IMR-90 (cell line): ENCODE measurements around the gene FGF21. TPM values are rescaled to one million over a fixed set of nuclear protein-coding genes. Genes with fewer than 3 reads are reported as not detected.

ENCODE experiments used
- ATAC-seq: fragments of 200-7000 bp; cut with Tn5 transposase; 2 replicates; pipeline ENCODE4 v1.9.1; 2020; ENCODE audit warnings: low read depth, mild to moderate bottlenecking, moderate library complexity
- BruUV-seq: library from RNA; stranded (reverse); fragments of 400-500 nt; replicated peaks from 2 replicates; lab custom pipeline; 2021; lab: Mats Ljungman, UMichigan
- CTCF ChIA-PET: fragments of 300-600 bp; formaldehyde crosslinking; extraction: SDS; loops from one replicate; lab custom pipeline; 2021; ENCODE audit warnings: antibody characterized with exemption; lab: Yijun Ruan, JAX
- POLR2A ChIA-PET: fragments of 300-600 bp; sonication (Branson Sonifier 250); formaldehyde crosslinking; loops from one replicate; lab custom pipeline; 2022; ENCODE audit warnings: antibody characterized with exemption; ENCODE audit not compliant: unreplicated experiment; lab: Charles Lee
- DNase-seq: peaks from one replicate; pipeline ENCODE4 v3.0.0; 2013
- H2AFZ ChIP-seq: replicated peaks from 2 replicates; pipeline ENCODE3; 2013; ENCODE audit warnings: low read length, mild to moderate bottlenecking; ENCODE audit not compliant: poor library complexity
- H2AK5ac ChIP-seq: 2 replicates; pipeline ENCODE4 v1.6.1; 2013; ENCODE audit warnings: low read depth, low read length, inconsistent platforms
- H2AK9ac ChIP-seq: replicated peaks from 2 replicates; pipeline ENCODE3; 2013; ENCODE audit warnings: mild to moderate bottlenecking, low read depth, low read length, moderate library complexity; ENCODE audit not compliant: poor library complexity
- H2BK120ac ChIP-seq: 2 replicates; pipeline ENCODE4 v1.6.1; 2013; ENCODE audit warnings: low read depth, low read length, inconsistent platforms
- H2BK15ac ChIP-seq: 3 replicates; pipeline ENCODE4 v1.6.1; 2013; ENCODE audit warnings: low read depth, low read length, inconsistent platforms
- H2BK20ac ChIP-seq: 2 replicates; pipeline ENCODE4 v1.6.1; 2013; ENCODE audit warnings: low read depth, mild to moderate bottlenecking, inconsistent platforms, low read length, moderate library complexity
- H2BK5ac ChIP-seq: 2 replicates; pipeline ENCODE4 v1.6.1; 2013; ENCODE audit warnings: mild to moderate bottlenecking, low read depth, low read length, inconsistent platforms; ENCODE audit not compliant: poor library complexity, severe bottlenecking
- H3K14ac ChIP-seq: replicated peaks from 2 replicates; pipeline ENCODE4 v1.6.1; 2013; ENCODE audit warnings: low read depth, low read length, inconsistent platforms
- H3K18ac ChIP-seq: 2 replicates; pipeline ENCODE4 v1.6.1; 2013; ENCODE audit warnings: low read depth, low read length, control low read depth
- H3K23ac ChIP-seq: 2 replicates; pipeline ENCODE4 v1.6.1; 2013; ENCODE audit warnings: low read depth, low read length, inconsistent platforms
- H3K27ac ChIP-seq: 2 replicates; pipeline ENCODE4 v1.5.1; 2013; ENCODE audit warnings: mild to moderate bottlenecking, control low read depth, low read length; ENCODE audit not compliant: insufficient read depth
- H3K27me3 ChIP-seq: 2 replicates; pipeline ENCODE4 v1.6.1; 2013; ENCODE audit warnings: low read length; ENCODE audit not compliant: control insufficient read depth, insufficient read depth
- H3K36me3 ChIP-seq: 2 replicates; pipeline ENCODE4 v1.6.1; 2013; ENCODE audit warnings: low read length, mixed read lengths; ENCODE audit not compliant: control insufficient read depth, insufficient read depth
- H3K4ac ChIP-seq: 2 replicates; pipeline ENCODE4 v1.6.1; 2013; ENCODE audit warnings: low read depth, low read length, inconsistent platforms
- H3K4me1 ChIP-seq: 2 replicates; pipeline ENCODE4 v1.6.1; 2013; ENCODE audit warnings: low read length, mixed read lengths; ENCODE audit not compliant: control insufficient read depth, insufficient read depth
- H3K4me2 ChIP-seq: 2 replicates; pipeline ENCODE4 v1.6.1; 2013; ENCODE audit warnings: low read depth, mild to moderate bottlenecking, control low read depth, low read length, moderate library complexity
- H3K4me3 ChIP-seq: 2 replicates; pipeline ENCODE4 v1.5.1; 2013; ENCODE audit warnings: low read depth, mild to moderate bottlenecking, control low read depth, low read length, moderate library complexity; ENCODE audit not compliant: insufficient read depth
- H3K56ac ChIP-seq: 2 replicates; pipeline ENCODE4 v1.6.1; 2013; ENCODE audit warnings: low read length, inconsistent platforms; ENCODE audit not compliant: insufficient read depth; ENCODE audit errors: extremely low read depth
- H3K79me1 ChIP-seq, 2 experiments: 2 replicates each; pipeline ENCODE4 v1.6.1; 2013; ENCODE audit warnings: low read length in 2 of 2, inconsistent platforms in 1 of 2, low read depth in 1 of 2
- H3K9ac ChIP-seq: 2 replicates; pipeline ENCODE4 v1.6.1; 2013; ENCODE audit warnings: low read depth, low read length, control low read depth
- H3K9me1 ChIP-seq: 2 replicates; pipeline ENCODE4 v1.6.1; 2013; ENCODE audit warnings: low read length, inconsistent platforms; ENCODE audit not compliant: insufficient read depth
- H3K9me3 ChIP-seq: 2 replicates; pipeline ENCODE4 v1.6.1; 2013; ENCODE audit warnings: low read length; ENCODE audit not compliant: control insufficient read depth, insufficient read depth
- H4K20me1 ChIP-seq: 2 replicates; pipeline ENCODE4 v1.6.1; 2013; ENCODE audit warnings: low read length, inconsistent platforms; ENCODE audit not compliant: insufficient read depth
- H4K5ac ChIP-seq: 2 replicates; pipeline ENCODE4 v1.6.1; 2013; ENCODE audit warnings: mild to moderate bottlenecking, low read depth, low read length, control low read depth
- H4K8ac ChIP-seq, 2 experiments: 2 replicates each; pipeline ENCODE4 v1.6.1; 2013; ENCODE audit warnings: low read depth in 2 of 2, low read length in 2 of 2, control low read depth in 1 of 2, inconsistent platforms in 1 of 2
- H4K91ac ChIP-seq: 2 replicates; pipeline ENCODE4 v1.6.1; 2013; ENCODE audit warnings: low read depth, low read length, inconsistent platforms; ENCODE audit not compliant: insufficient read depth
- BHLHE40 ChIP-seq: fragments of 150-350 bp; IDR thresholded peaks from 2 replicates; pipeline ENCODE4 v1.6.1; 2016; ENCODE audit warnings: mild to moderate bottlenecking, low read depth, low read length
- CEBPB ChIP-seq: IDR thresholded peaks from 2 replicates; pipeline ENCODE4 v1.6.1; 2012; ENCODE audit warnings: low read depth, low read length, improper control_type of control experiment
- CHD1 ChIP-seq: IDR thresholded peaks from 2 replicates; pipeline ENCODE4 v1.6.1; 2012; ENCODE audit warnings: low read depth, low read length, improper control_type of control experiment
- FOS ChIP-seq: fragments of 150-350 bp; IDR thresholded peaks from 2 replicates; pipeline ENCODE4 v1.6.1; 2016; ENCODE audit warnings: low read depth, low read length
- MAFK ChIP-seq: IDR thresholded peaks from 2 replicates; pipeline ENCODE4 v1.6.1; 2012; ENCODE audit warnings: low read depth, low read length, improper control_type of control experiment
- MAZ ChIP-seq: IDR thresholded peaks from 2 replicates; pipeline ENCODE4 v1.6.1; 2012; ENCODE audit warnings: low read depth, mild to moderate bottlenecking, low read length, improper control_type of control experiment, moderate library complexity, borderline replicate concordance
- MXI1 ChIP-seq: IDR thresholded peaks from 2 replicates; pipeline ENCODE4 v1.6.1; 2012; ENCODE audit warnings: low read depth, mild to moderate bottlenecking, low read length, moderate library complexity, borderline replicate concordance
- NFE2L2 ChIP-seq: fragments of 150-350 bp; IDR thresholded peaks from 2 replicates; pipeline ENCODE4 v1.6.1; 2016; ENCODE audit warnings: low read depth, mild to moderate bottlenecking, low read length
- POLR2A ChIP-seq: IDR thresholded peaks from 2 replicates; pipeline ENCODE4 v1.6.1; 2012; ENCODE audit warnings: mild to moderate bottlenecking, low read depth, low read length
- RAD21 ChIP-seq: IDR thresholded peaks from 2 replicates; pipeline ENCODE4 v1.6.1; 2012; ENCODE audit warnings: low read length, improper control_type of control experiment
- RCOR1 ChIP-seq: IDR thresholded peaks from 2 replicates; pipeline ENCODE4 v1.6.1; 2012; ENCODE audit warnings: mild to moderate bottlenecking, low read length, improper control_type of control experiment; ENCODE audit not compliant: insufficient replicate concordance
- SMC3 ChIP-seq: fragments of 150-350 bp; IDR thresholded peaks from 2 replicates; pipeline ENCODE4 v1.6.1; 2016; ENCODE audit warnings: low read depth, mild to moderate bottlenecking, antibody characterized with exemption, low read length, moderate library complexity
- WGBS, 2 experiments: methylation state at CpG; one replicate each; pipeline versions ENCODE4 v1.1.5 to v1.1.7; 2013; ENCODE audit warnings: missing lambda C conversion rate in 2 of 2; ENCODE audit not compliant: insufficient read length in 1 of 2; ENCODE audit errors: extremely low coverage in 2 of 2; 5-methylcytosine and 5-hydroxymethylcytosine counted together
- dilution Hi-C: fragments of 300-500 bp; cut with HindIII; formaldehyde crosslinking; loops from one replicate; pipeline ENCODE4 v1.14.3; 2018; ENCODE audit warnings: low sequenced_read_pairs; ENCODE audit not compliant: unreplicated experiment
- in situ Hi-C: fragments of 300-500 bp; cut with MboI; formaldehyde crosslinking; loops from 3 replicates; pipeline ENCODE4 v1.14.3; 2019; ENCODE audit warnings: low sequenced_read_pairs, inconsistent platforms, mixed read lengths
- intact Hi-C: fragments of 100-400 bp; cut with micrococcal nuclease; formaldehyde crosslinking; loops from 2 replicates; pipeline ENCODE4 v1.10.0; 2022
- polyA plus RNA-seq, 3 experiments: library from polyadenylated mRNA; depleted of rRNA; stranded (reverse); fragments of >200 nt; gene quantifications; 2 replicates each; pipeline ENCODE4 v1.2.3, GENCODE V29; 2012; ENCODE audit warnings: low replicate concordance in 1 of 3
- total RNA-seq: library from RNA; depleted of rRNA; stranded (reverse); fragments of >200 nt; gene quantifications from 2 replicates; pipeline ENCODE4 v1.2.3, GENCODE V29; 2012
- TF ChIP-seq, protein P1 (sequence below): fragments of 150-350 bp; IDR thresholded peaks from 2 replicates; pipeline ENCODE4 v1.6.1; 2016; ENCODE audit warnings: low read depth, mild to moderate bottlenecking, low read length, moderate library complexity, borderline replicate concordance
- TF ChIP-seq, protein P2 (sequence below): conservative IDR thresholded peaks from 2 replicates; pipeline ENCODE4 v1.5.1; 2012; ENCODE audit warnings: mild to moderate bottlenecking, low read depth, low read length, improper control_type of control experiment
- TF ChIP-seq, protein P3 (sequence below): fragments of 150-350 bp; IDR thresholded peaks from 2 replicates; pipeline ENCODE4 v1.6.1; 2017; ENCODE audit warnings: mild to moderate bottlenecking, antibody characterized with exemption, low read length, low read depth

The FGF21 gene
- total and polyA plus RNA-seq, 2 of the 4 experiments (the other 2 are of a cell fraction) = not detected

DNA sequence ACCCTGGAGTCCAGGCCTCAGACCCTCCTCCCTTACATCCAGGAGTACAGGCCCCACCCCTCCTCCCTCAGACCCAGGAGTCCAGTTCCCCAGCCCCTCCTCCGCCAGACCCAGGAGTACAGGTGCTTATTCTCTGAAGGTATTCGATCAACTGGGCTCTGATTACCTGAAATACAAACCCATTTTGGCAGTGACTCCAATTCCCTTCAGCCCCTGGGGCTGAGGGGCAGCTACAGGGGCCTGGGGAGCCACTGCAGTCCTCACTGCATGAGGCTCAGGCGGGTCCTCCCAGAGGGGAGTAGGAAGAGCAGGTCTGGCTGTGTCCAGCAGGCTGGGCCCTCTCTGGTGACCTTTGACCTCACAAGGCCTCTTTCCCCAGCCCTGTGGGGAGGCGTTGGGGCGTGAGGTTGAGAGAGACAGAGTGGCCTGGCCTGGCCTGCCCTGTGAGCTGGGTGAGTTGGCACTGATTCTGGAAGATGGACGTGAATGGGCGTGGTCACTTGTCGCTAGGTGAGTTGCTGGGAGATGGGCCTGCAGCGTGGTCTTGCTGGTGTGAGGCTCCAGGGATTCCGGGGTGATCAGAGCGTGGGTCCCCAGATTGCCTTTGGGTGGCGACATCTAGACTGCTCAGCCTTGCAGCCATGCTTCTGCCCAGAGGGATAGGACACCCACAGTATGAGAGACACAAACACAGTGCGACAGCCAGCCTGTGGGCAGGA, 52.4 kb downstream of the FGF21 start:
- Histone ChIP-seq H2AK9ac (peak overlapping the region; percentile 28), H3K4me1 (peaks cover 5% of the 10 kb centered on the region; the same call in 1 of the 2 replicates), H4K5ac (no peak overlapping the region), H3K79me1 (peaks cover 0 to 18% of the 10 kb centered on the region in 2 experiments; a peak in 1 of 4 replicates), H3K4me2 (no peak overlapping the region), H2BK5ac (no peak overlapping the region), H2BK120ac (no peak overlapping the region), H2BK20ac (no peak overlapping the region), H3K4ac (no peak overlapping the region), H3K4me3 (no peak overlapping the region), H3K56ac (no peak overlapping the region), H4K91ac (no peak overlapping the region), H2AK5ac (no peak overlapping the region), H3K27ac (no peak overlapping the region), H3K23ac (no peak overlapping the region), H3K9me1 (no peaks in the 10 kb centered on the region; the same call in none of the 2 replicates), H3K36me3 (no peaks in the 10 kb centered on the region; the same call in 1 of the 2 replicates), H3K9me3 (no peaks in the 10 kb centered on the region), H3K14ac (no peak overlapping the region), H4K20me1 (peaks cover 6% of the 10 kb centered on the region; the same call in 1 of the 2 replicates), H4K8ac (no peak overlapping the region), H2BK15ac (no peak overlapping the region), H2AFZ (peak overlapping the region; percentile 43), H3K27me3 (no peaks in the 10 kb centered on the region), H3K18ac (no peak overlapping the region), H3K9ac (no peak overlapping the region)
- ChIA-PET POLR2A (no interaction called here), CTCF (no interaction called here)
- BruUV-seq = no TSS peak
- 80% methylated on average over 2 of the region's 13 CpGs; no CpG with 5 or more reads in 1 of the 2 experiments for WGBS, 2 experiments
- in situ Hi-C loops (no loop called here), intact Hi-C loops (no loop called here), dilution Hi-C loops (loop anchor here (10.0 kb wide), 1 partner anchor 47 kb away; no protein-coding TSS in a partner anchor)
- DNase-seq (no peak), ATAC-seq (no peak)
- TF ChIP-seq, protein P1, sequence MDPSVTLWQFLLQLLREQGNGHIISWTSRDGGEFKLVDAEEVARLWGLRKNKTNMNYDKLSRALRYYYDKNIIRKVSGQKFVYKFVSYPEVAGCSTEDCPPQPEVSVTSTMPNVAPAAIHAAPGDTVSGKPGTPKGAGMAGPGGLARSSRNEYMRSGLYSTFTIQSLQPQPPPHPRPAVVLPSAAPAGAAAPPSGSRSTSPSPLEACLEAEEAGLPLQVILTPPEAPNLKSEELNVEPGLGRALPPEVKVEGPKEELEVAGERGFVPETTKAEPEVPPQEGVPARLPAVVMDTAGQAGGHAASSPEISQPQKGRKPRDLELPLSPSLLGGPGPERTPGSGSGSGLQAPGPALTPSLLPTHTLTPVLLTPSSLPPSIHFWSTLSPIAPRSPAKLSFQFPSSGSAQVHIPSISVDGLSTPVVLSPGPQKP = no peak
- no peak for TF ChIP-seq MAZ
- TF ChIP-seq BHLHE40 = no peak
- no peak for TF ChIP-seq SMC3
- TF ChIP-seq MXI1 = no peak
- TF ChIP-seq, protein P2, sequence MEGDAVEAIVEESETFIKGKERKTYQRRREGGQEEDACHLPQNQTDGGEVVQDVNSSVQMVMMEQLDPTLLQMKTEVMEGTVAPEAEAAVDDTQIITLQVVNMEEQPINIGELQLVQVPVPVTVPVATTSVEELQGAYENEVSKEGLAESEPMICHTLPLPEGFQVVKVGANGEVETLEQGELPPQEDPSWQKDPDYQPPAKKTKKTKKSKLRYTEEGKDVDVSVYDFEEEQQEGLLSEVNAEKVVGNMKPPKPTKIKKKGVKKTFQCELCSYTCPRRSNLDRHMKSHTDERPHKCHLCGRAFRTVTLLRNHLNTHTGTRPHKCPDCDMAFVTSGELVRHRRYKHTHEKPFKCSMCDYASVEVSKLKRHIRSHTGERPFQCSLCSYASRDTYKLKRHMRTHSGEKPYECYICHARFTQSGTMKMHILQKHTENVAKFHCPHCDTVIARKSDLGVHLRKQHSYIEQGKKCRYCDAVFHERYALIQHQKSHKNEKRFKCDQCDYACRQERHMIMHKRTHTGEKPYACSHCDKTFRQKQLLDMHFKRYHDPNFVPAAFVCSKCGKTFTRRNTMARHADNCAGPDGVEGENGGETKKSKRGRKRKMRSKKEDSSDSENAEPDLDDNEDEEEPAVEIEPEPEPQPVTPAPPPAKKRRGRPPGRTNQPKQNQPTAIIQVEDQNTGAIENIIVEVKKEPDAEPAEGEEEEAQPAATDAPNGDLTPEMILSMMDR = no peak
- TF ChIP-seq MAFK = no peak
- no peak for TF ChIP-seq POLR2A
- TF ChIP-seq RAD21 = no peak
- TF ChIP-seq RCOR1 = no peak
- TF ChIP-seq FOS = no peak
- TF ChIP-seq NFE2L2 = no peak
- no peak for TF ChIP-seq CHD1
- TF ChIP-seq CEBPB = no peak
- TF ChIP-seq, protein P3, sequence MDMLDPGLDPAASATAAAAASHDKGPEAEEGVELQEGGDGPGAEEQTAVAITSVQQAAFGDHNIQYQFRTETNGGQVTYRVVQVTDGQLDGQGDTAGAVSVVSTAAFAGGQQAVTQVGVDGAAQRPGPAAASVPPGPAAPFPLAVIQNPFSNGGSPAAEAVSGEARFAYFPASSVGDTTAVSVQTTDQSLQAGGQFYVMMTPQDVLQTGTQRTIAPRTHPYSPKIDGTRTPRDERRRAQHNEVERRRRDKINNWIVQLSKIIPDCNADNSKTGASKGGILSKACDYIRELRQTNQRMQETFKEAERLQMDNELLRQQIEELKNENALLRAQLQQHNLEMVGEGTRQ = no peak
